Measurements from ENCODE around the gene SFXN5. TPM values are rescaled to one million over a fixed set of nuclear protein-coding genes. Genes with fewer than 3 reads are reported as not detected.

The SFXN5 gene
- total and polyA plus RNA-seq, 2 of the 8 experiments (the other 6 are each of a cell fraction or from before 2014, with no cell fraction given): 29.3 to 33.1 TPM

- ChIA-PET POLR2A (ENCODE audit: partially characterized antibody) (interaction anchor here (0.6 to 0.9 kb wide), 2 partner anchors 9 to 63 kb away, joined by 3 read pairs; no protein-coding TSS in a partner anchor), CTCF (ENCODE audit: partially characterized antibody) (interaction anchor here (0.6 to 7.4 kb wide), 8 partner anchors 10 to 140 kb away, joined by 3 to 60 read pairs (median 4); no protein-coding TSS in a partner anchor)
- no peaks in the 10 kb centered on the region for H3K4me1 ChIP-seq (replicated peaks in 1 of 4; ENCODE audit: control insufficient read depth in 3 of 4, insufficient read depth in 4 of 4, low read length in 3 of 4)
- H3K23ac ChIP-seq (ENCODE audit: insufficient read length): no peak overlapping the region
- H3K27ac ChIP-seq (ENCODE audit: low read depth, low read length): no peak overlapping the region
- no peak overlapping the region for H3K4me2 ChIP-seq (ENCODE audit: insufficient read depth in 1 of 2, low read depth in 2 of 2, low read length in 2 of 2)
- no peaks in the 10 kb centered on the region for H3K9me3 ChIP-seq (ENCODE audit: insufficient read depth in 2 of 2, low read depth in 1 of 2, low read length in 1 of 2)
- no peak overlapping the region for H2AK5ac ChIP-seq (ENCODE audit: low read depth, low read length)
- no peak overlapping the region for H3K18ac ChIP-seq (ENCODE audit: extremely low read depth, low read length)
- no peak overlapping the region for H3K4ac ChIP-seq (replicated peaks; ENCODE audit: insufficient read length, low read depth, low read length)
- no peaks in the 10 kb centered on the region for H3K79me1 ChIP-seq (ENCODE audit: low read depth, low read length)
- H3K14ac ChIP-seq (ENCODE audit: insufficient read length): no peak overlapping the region
- no peak overlapping the region for H2BK12ac ChIP-seq (ENCODE audit: low read depth, low read length)
- H4K5ac ChIP-seq (ENCODE audit: insufficient read length, low read depth, low read length): no peak overlapping the region
- no peaks in the 10 kb centered on the region for H3K23me2 ChIP-seq (ENCODE audit: low read depth, low read length)
- FAIRE-seq (no peak), DNase-seq (ENCODE audit: low read depth in 1 of 2, low spot score in 2 of 2) (no peak)
- no peaks in the 10 kb centered on the region for H3K36me3 ChIP-seq (ENCODE audit: control insufficient read depth in 2 of 4, insufficient read depth in 4 of 4, low read length in 3 of 4)
- no peak overlapping the region for H2BK5ac ChIP-seq (ENCODE audit: low read depth, low read length)
- H2BK15ac ChIP-seq (ENCODE audit: low read length): no peak overlapping the region
- H4K8ac ChIP-seq (ENCODE audit: extremely low read depth, insufficient read depth, low read length): no peak overlapping the region
- no peaks in the 10 kb centered on the region; a peak in 3 of 7 replicates for H3K27me3 ChIP-seq (replicated peaks in 1 of 4; ENCODE audit: control insufficient read depth in 3 of 4, extremely low read depth in 1 of 4, insufficient read depth in 3 of 4, low read length in 3 of 4)
- H2BK20ac ChIP-seq (ENCODE audit: low read length): no peak overlapping the region
- H2AFZ ChIP-seq (ENCODE audit: low read length): no peak overlapping the region
- no peak overlapping the region for H3K4me3 ChIP-seq (ENCODE audit: extremely low read depth in 1 of 4, insufficient read depth in 2 of 4, low read depth in 3 of 4, low read length in 4 of 4)
- peaks cover 2 to 6% of the 10 kb centered on the region in 2 experiments for H4K20me1 ChIP-seq (replicated peaks in 1 of 2; ENCODE audit: control insufficient read depth in 1 of 2, insufficient read depth in 2 of 2, low read length in 2 of 2)
- no peaks in the 10 kb centered on the region for H3K79me2 ChIP-seq (ENCODE audit: control insufficient read depth in 1 of 2, insufficient read depth in 2 of 2, low read length in 2 of 2)
- no peak overlapping the region for H4K91ac ChIP-seq (replicated peaks; ENCODE audit: insufficient read length, low read length)
- no peak overlapping the region for H2BK120ac ChIP-seq (replicated peaks; ENCODE audit: low read depth, low read length)
- 92% methylated on average over 12 of the region's 12 CpGs; no CpG with 5 or more reads in 1 of the 2 experiments for WGBS, 2 experiments (ENCODE audit: extremely low coverage in 1 of 2, insufficient coverage in 1 of 2, insufficient read length in 1 of 2, insufficient replicate concordance in 2 of 2, low coverage in 1 of 2, low lambda C conversion rate in 2 of 2, missing lambda C conversion rate in 1 of 2)
- H3K9ac ChIP-seq (replicated peaks in 1 of 4; ENCODE audit: extremely low read depth in 1 of 4, low read depth in 3 of 4, low read length in 3 of 4): no peak overlapping the region
- no peak overlapping the region for H3K56ac ChIP-seq (replicated peaks; ENCODE audit: insufficient read length, low read depth, low read length)
- no peak for TF ChIP-seq GABPA (IDR thresholded peaks at IDR 0.05; ENCODE audit: borderline replicate concordance, insufficient read depth, low read length)
- no peak for TF ChIP-seq ATF2 (IDR thresholded peaks at IDR 0.05; ENCODE audit: low read length)
- no peak for TF ChIP-seq SIRT6 (IDR thresholded peaks at IDR 0.05; ENCODE audit: low read length)
- no peak for TF ChIP-seq HDAC2 (IDR thresholded peaks at IDR 0.05; ENCODE audit: borderline replicate concordance in 1 of 2, low read depth in 2 of 2, low read length in 2 of 2)
- TF ChIP-seq USF2 (IDR thresholded peaks at IDR 0.05; ENCODE audit: low read length): no peak
- no peak for TF ChIP-seq KDM1A (IDR thresholded peaks at IDR 0.05; ENCODE audit: borderline replicate concordance, low read length)
- no peak for TF ChIP-seq NRF1 (IDR thresholded peaks at IDR 0.05; ENCODE audit: low read depth, low read length)
- TF ChIP-seq CTBP2 (IDR thresholded peaks at IDR 0.05; ENCODE audit: borderline replicate concordance, insufficient read depth, insufficient read length, low read length): no peak
Observed at GRCh38 chr2:72985891-72986683, 85.4 kb downstream of the SFXN5 start.
